WERI-Rb-1 (cell line): ENCODE data around the gene PIP4K2A.

Experiments
- DNase-seq: peaks from one replicate; pipeline ENCODE4 v3.0.0-alpha.2; 2020
- H3K27ac ChIP-seq: fragments of 250-450 bp; sonication (Bioruptor Pico); 2 replicates; pipeline ENCODE4 v1.5.1; 2020; ENCODE audit warnings: mild to moderate bottlenecking, moderate library complexity
- H3K27me3 ChIP-seq: fragments of 250-450 bp; sonication (Bioruptor Pico); 2 replicates; pipeline ENCODE4 v1.5.1; 2021; ENCODE audit warnings: mild to moderate bottlenecking, low read depth, moderate library complexity; ENCODE audit not compliant: insufficient read depth, severe bottlenecking
- H3K36me3 ChIP-seq: fragments of 250-450 bp; sonication (Bioruptor Pico); 2 replicates; pipeline ENCODE4 v1.5.1; 2020; ENCODE audit warnings: mild to moderate bottlenecking, moderate library complexity
- H3K4me3 ChIP-seq: 2 replicates; pipeline ENCODE4 v1.5.1; 2011; ENCODE audit warnings: low read depth, mild to moderate bottlenecking, control low read depth, low read length
- H3K9me3 ChIP-seq: fragments of 250-450 bp; sonication (Bioruptor Pico); 2 replicates; pipeline ENCODE4 v1.5.1; 2021; ENCODE audit warnings: mild to moderate bottlenecking, moderate library complexity; ENCODE audit not compliant: severe bottlenecking
- CTCF ChIP-seq: IDR thresholded peaks from 2 replicates; pipeline ENCODE4 v1.5.1; 2011; ENCODE audit warnings: low read depth, mild to moderate bottlenecking, control low read depth, inconsistent platforms, low read length

The PIP4K2A gene

GRCh38 chr10:22583683-22584082, 130.7 kb downstream of the PIP4K2A start:
- TF ChIP-seq CTCF: no peak
- DNase-seq: no peak

GRCh38 chr10:22581461-22581860, 132.9 kb downstream of the PIP4K2A start:
- no peak for DNase-seq
- Histone ChIP-seq H3K27ac (no peak overlapping the region), H3K9me3 (no peaks in the 10 kb centered on the region), H3K27me3 (no peaks in the 10 kb centered on the region), H3K4me3 (no peak overlapping the region), H3K36me3 (no peaks in the 10 kb centered on the region)
- TF ChIP-seq CTCF: no peak

More at GRCh38 chr10:22583683-22584082, 130.7 kb downstream of the PIP4K2A start:
- H3K9me3 ChIP-seq: no peaks in the 10 kb centered on the region
- H3K27me3 ChIP-seq: no peaks in the 10 kb centered on the region
- no peak overlapping the region for H3K27ac ChIP-seq
- H3K4me3 ChIP-seq: no peak overlapping the region
- no peaks in the 10 kb centered on the region for H3K36me3 ChIP-seq

- no peak overlapping the region for H3K27ac ChIP-seq
- H3K9me3 ChIP-seq: no peaks in the 10 kb centered on the region
- no peaks in the 10 kb centered on the region for H3K36me3 ChIP-seq
- no peak for TF ChIP-seq CTCF
- no peaks in the 10 kb centered on the region for H3K27me3 ChIP-seq
- no peak for DNase-seq
- H3K4me3 ChIP-seq: no peak overlapping the region
Observed at GRCh38 chr10:22580711-22581110, 133.7 kb downstream of the PIP4K2A start.

GRCh38 chr10:22579826-22580225, 134.6 kb downstream of the PIP4K2A start:
- H3K27me3 ChIP-seq: no peaks in the 10 kb centered on the region
- DNase-seq: no peak
- no peaks in the 10 kb centered on the region for H3K36me3 ChIP-seq
- no peak overlapping the region for H3K4me3 ChIP-seq
- no peak overlapping the region for H3K27ac ChIP-seq
- no peaks in the 10 kb centered on the region for H3K9me3 ChIP-seq
- no peak for TF ChIP-seq CTCF

GRCh38 chr10:22573820-22574569, 140.4 kb downstream of the PIP4K2A start:
- Histone ChIP-seq H3K27me3 (no peaks in the 10 kb centered on the region), H3K36me3 (no peaks in the 10 kb centered on the region), H3K9me3 (no peaks in the 10 kb centered on the region), H3K4me3 (no peak overlapping the region), H3K27ac (no peak overlapping the region)
- no peak; the same call in 1 of the 2 replicates for TF ChIP-seq CTCF
- DNase-seq: no peak
